HAP-1 (cell line): ENCODE results near the gene PELI2.
A peak's percentile ranks its signal among the peaks of the same experiment; 100 is the strongest.

Source experiments
- DNase-seq, 2 experiments: peaks; one replicate each; pipeline ENCODE4 v3.0.0-alpha.2; 2016 to 2020; ENCODE audit warnings: low spot score in 2 of 2
- H3K27me3 ChIP-seq: fragments of 250-450 bp; sonication (Bioruptor Pico); 2 replicates; pipeline ENCODE4 v1.5.1; 2020; ENCODE audit warnings: low read depth, mild to moderate bottlenecking, moderate library complexity
- H3K36me3 ChIP-seq: fragments of 250-450 bp; sonication (Bioruptor Pico); replicated peaks from 2 replicates; pipeline ENCODE4 v1.5.1; 2020; ENCODE audit warnings: mild to moderate bottlenecking
- H3K4me1 ChIP-seq: fragments of 250-450 bp; sonication (Bioruptor Pico); 2 replicates; pipeline ENCODE4 v1.5.1; 2020; ENCODE audit warnings: mild to moderate bottlenecking
- H3K4me3 ChIP-seq: fragments of 250-450 bp; sonication (Bioruptor Pico); 2 replicates; pipeline ENCODE4 v1.5.1; 2020; ENCODE audit warnings: mild to moderate bottlenecking, moderate library complexity
- H3K9me3 ChIP-seq: fragments of 250-450 bp; sonication (Bioruptor Pico); 2 replicates; pipeline ENCODE4 v1.5.1; 2020; ENCODE audit warnings: mild to moderate bottlenecking, moderate library complexity
- in situ Hi-C: fragments of 300-500 bp; cut with MboI; formaldehyde crosslinking; loops from 3 replicates; pipeline ENCODE4 v1.14.3; 2020; ENCODE audit warnings: low sequenced_read_pairs, inconsistent platforms, mixed read lengths

PELI2 gene

GRCh38 chr14:56322531-56322930 is 204.3 kb downstream of the PELI2 start:
- peaks cover 4% of the 10 kb centered on the region for H3K4me1 ChIP-seq
- no peaks in the 10 kb centered on the region for H3K9me3 ChIP-seq
- no peak for DNase-seq
- in situ Hi-C loops: no loop called here
- no peaks in the 10 kb centered on the region for H3K36me3 ChIP-seq
- no peak overlapping the region for H3K4me3 ChIP-seq
- no peaks in the 10 kb centered on the region for H3K27me3 ChIP-seq

DNA sequence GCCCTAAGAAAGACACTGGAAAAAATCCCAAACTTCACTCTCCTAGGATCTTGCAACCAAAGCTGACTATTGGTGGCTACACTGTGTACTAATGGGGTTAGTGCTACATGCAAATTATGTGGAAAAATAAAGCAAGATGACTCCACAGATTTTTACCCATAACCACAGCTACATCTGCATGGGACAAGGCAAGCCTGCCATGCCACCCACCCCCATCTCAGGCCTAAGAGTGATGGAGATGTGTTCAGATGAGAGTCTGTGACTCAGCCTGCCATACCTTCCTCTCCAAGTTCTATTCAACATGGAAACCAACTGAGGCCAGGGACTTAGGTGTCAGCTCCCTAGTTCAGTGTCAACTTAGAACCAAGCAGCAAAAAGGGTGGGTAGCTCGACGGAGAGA is 206.2 kb downstream of the PELI2 start:
- no peak for DNase-seq
- Histone ChIP-seq H3K4me3 (no peak overlapping the region), H3K4me1 (peaks cover 4% of the 10 kb centered on the region), H3K9me3 (no peaks in the 10 kb centered on the region), H3K27me3 (no peaks in the 10 kb centered on the region), H3K36me3 (no peaks in the 10 kb centered on the region)
- in situ Hi-C loops: no loop called here

- in situ Hi-C loops: no loop called here
- H3K36me3 ChIP-seq: no peaks in the 10 kb centered on the region
- H3K4me3 ChIP-seq: no peak overlapping the region
Measured at GRCh38 chr14:56324856-56325699, 206.9 kb downstream of the PELI2 start.

DNA sequence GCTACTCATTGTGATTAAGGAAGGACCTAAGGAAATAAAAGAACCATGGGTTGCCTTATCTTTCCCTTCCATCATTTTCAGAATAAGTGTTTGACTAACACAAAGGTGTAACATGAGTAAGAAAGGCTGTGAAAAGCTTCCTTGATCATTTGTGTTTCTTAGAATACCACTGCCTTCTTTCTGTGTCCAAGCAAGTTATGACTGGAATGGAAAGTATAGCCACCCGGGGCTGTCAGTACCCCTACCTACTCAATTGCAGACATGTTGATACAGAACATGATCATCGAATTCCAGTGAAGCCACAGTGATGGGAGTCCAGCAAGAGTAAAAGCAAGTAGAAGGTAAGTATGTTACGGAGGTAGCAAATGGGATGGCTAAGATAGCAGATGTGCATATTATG is 209.8 kb downstream of the PELI2 start:
- H3K36me3 ChIP-seq: no peaks in the 10 kb centered on the region
- H3K27me3 ChIP-seq: no peaks in the 10 kb centered on the region
- DNase-seq: no peak
- in situ Hi-C loops: no loop called here
- H3K4me1 ChIP-seq: peaks cover 4% of the 10 kb centered on the region
- no peak overlapping the region for H3K4me3 ChIP-seq
- H3K9me3 ChIP-seq: no peaks in the 10 kb centered on the region

More at GRCh38 chr14:56324856-56325699, 206.9 kb downstream of the PELI2 start:
- peaks cover 4% of the 10 kb centered on the region for H3K4me1 ChIP-seq
- DNase-seq: no peak
- no peaks in the 10 kb centered on the region for H3K27me3 ChIP-seq
- H3K9me3 ChIP-seq: no peaks in the 10 kb centered on the region

- in situ Hi-C loops: no loop called here
- H3K4me3 ChIP-seq: no peak overlapping the region
- no peaks in the 10 kb centered on the region for H3K9me3 ChIP-seq
- H3K27me3 ChIP-seq: no peaks in the 10 kb centered on the region
- H3K4me1 ChIP-seq: peaks cover 2% of the 10 kb centered on the region
- no peaks in the 10 kb centered on the region for H3K36me3 ChIP-seq
- DNase-seq: no peak
Measured at GRCh38 chr14:56331592-56332216, 213.5 kb downstream of the PELI2 start.

DNA sequence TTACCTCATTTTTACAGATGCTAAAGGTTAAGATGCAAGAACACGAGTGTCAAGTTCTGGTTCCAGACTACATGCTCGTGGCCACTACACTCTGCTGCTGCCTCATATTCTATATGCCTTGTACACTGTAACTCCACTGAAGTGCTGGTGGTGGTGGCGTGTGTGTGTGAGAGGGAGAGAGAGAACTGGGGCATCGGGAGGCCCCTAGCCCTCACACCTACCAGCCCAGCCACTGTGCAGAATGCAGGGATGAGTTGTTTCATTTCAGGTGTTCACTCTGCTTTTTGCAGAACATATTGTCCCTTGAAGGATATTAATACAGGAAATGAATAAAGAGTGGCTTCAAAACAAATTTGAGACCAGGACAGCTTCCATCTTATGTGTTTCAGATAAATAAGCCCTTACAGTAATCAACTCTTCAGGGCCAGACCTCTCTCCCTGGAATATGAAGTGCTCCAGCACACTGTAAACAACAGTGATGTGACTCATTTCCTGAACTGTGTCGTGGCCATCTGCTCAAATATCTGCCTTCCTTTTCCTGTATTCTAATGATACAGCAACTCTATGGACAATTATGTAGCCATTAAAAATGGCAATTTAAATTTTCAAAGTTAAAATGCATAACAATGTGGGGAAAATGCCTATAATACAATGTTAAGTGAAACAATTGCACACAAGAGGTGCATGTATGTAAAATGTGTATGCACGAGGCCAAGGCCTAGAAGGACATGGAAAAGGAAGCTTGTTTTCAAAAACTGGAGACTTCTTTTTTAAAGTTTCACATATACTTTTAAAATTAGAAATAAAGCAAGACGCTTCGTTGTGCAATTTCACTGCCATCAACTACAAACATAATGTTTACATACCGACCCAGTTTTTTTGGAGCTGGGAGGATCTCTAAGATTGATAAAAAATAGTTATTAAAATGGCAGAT is 215.4 kb downstream of the PELI2 start:
- in situ Hi-C loops: no loop called here
- Histone ChIP-seq H3K4me3 (no peak overlapping the region), H3K9me3 (no peaks in the 10 kb centered on the region), H3K4me1 (no peaks in the 10 kb centered on the region), H3K27me3 (no peaks in the 10 kb centered on the region), H3K36me3 (no peaks in the 10 kb centered on the region)
- no peak for DNase-seq

GRCh38 chr14:56334458-56334857 is 216.2 kb downstream of the PELI2 start:
- in situ Hi-C loops: no loop called here
- Histone ChIP-seq H3K4me3 (no peak overlapping the region), H3K4me1 (no peaks in the 10 kb centered on the region), H3K27me3 (no peaks in the 10 kb centered on the region), H3K9me3 (no peaks in the 10 kb centered on the region), H3K36me3 (no peaks in the 10 kb centered on the region)
- no peak for DNase-seq

DNA sequence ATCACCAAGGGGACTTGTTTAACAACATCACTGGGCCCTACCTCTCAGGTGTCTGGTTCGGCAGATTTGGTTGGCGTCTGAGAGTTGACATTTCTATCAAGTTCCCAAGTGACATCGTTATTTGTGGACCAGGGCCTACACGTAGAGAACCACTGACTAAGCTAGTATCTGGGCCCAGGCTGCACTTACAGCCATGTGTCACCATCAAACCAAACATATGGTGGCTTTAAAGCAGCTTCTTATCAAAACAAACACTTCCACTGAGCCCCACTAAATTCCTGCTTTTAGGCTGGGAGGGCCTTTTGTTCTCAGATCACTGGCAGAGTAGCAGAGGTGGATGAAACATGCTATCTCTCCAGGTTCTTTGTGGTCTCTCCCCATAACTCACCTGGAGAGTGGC is 220.5 kb downstream of the PELI2 start:
- no peaks in the 10 kb centered on the region for H3K36me3 ChIP-seq
- DNase-seq: no peak
- no peak overlapping the region for H3K4me3 ChIP-seq
- peaks cover 4% of the 10 kb centered on the region for H3K4me1 ChIP-seq
- H3K9me3 ChIP-seq: no peaks in the 10 kb centered on the region
- in situ Hi-C loops: no loop called here
- no peaks in the 10 kb centered on the region for H3K27me3 ChIP-seq

- in situ Hi-C loops: loop anchor here (10.0 kb wide), 3 partner anchors 475 to 635 kb away; no protein-coding TSS in a partner anchor
- peak; percentile 86 to 87 for DNase-seq
- Histone ChIP-seq H3K36me3 (no peaks in the 10 kb centered on the region), H3K9me3 (no peaks in the 10 kb centered on the region), H3K4me1 (peaks cover 4% of the 10 kb centered on the region), H3K27me3 (no peaks in the 10 kb centered on the region), H3K4me3 (no peak overlapping the region)
Measured at GRCh38 chr14:56339855-56340701, 221.9 kb downstream of the PELI2 start.

DNA sequence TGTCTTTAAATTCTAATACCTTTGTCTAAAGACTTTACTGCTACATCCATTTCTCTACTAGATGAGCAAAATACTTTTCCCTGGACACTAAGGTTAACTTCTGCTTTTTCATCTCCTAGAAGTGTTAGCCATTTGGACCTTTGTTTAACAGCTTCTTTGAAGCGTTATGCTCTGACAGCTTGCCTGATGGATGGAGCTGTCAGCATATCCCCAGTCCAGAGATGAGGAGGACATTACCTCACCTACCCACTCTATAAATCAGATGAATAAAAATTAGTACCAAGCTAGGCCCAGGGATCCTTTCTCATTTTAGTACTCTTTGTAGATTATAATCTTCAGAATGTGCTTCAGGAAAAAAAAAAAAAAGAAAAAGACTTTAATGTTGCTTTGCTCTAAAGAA is 222.7 kb downstream of the PELI2 start:
- in situ Hi-C loops: loop anchor here (10.0 kb wide), 3 partner anchors 476 to 636 kb away; no protein-coding TSS in a partner anchor

GRCh38 chr14:56341766-56342493 is 223.7 kb downstream of the PELI2 start:
- no peaks in the 10 kb centered on the region for H3K36me3 ChIP-seq
- DNase-seq: no peak
- in situ Hi-C loops: loop anchor here (10.0 kb wide), 3 partner anchors 477 to 637 kb away; no protein-coding TSS in a partner anchor
- no peaks in the 10 kb centered on the region for H3K27me3 ChIP-seq
- H3K4me1 ChIP-seq: peaks cover 4% of the 10 kb centered on the region
- no peak overlapping the region for H3K4me3 ChIP-seq
- no peaks in the 10 kb centered on the region for H3K9me3 ChIP-seq

More for the DNA sequence above, 222.7 kb downstream of the PELI2 start:
- Histone ChIP-seq H3K4me1 (peaks cover 4% of the 10 kb centered on the region), H3K4me3 (no peak overlapping the region), H3K9me3 (no peaks in the 10 kb centered on the region), H3K27me3 (no peaks in the 10 kb centered on the region), H3K36me3 (no peaks in the 10 kb centered on the region)
- no peak for DNase-seq

- peaks cover 4% of the 10 kb centered on the region for H3K4me1 ChIP-seq
- H3K27me3 ChIP-seq: no peaks in the 10 kb centered on the region
- H3K9me3 ChIP-seq: no peaks in the 10 kb centered on the region
- H3K36me3 ChIP-seq: no peaks in the 10 kb centered on the region
- in situ Hi-C loops: loop anchor here (10.0 kb wide), 3 partner anchors 478 to 638 kb away; no protein-coding TSS in a partner anchor
- no peak overlapping the region for H3K4me3 ChIP-seq
- no peak for DNase-seq
Measured at GRCh38 chr14:56342494-56342942, 224.3 kb downstream of the PELI2 start.
